KMS-11 (cell line): ENCODE results near the gene ZFYVE28.

Experiments
- H2AFZ ChIP-seq: fragments of 200-600 bp; sonication (generic); 2 replicates; pipeline ENCODE4 v1.6.1; 2016; ENCODE audit warnings: antibody characterized with exemption, mixed run types, low read depth
- H3K27ac ChIP-seq: fragments of 200-600 bp; sonication (generic); 2 replicates; pipeline ENCODE4 v1.6.1; 2016; ENCODE audit warnings: mild to moderate bottlenecking, mixed run types
- H3K27me3 ChIP-seq: fragments of 200-600 bp; sonication (generic); 2 replicates; pipeline ENCODE4 v1.6.1; 2017; ENCODE audit warnings: mild to moderate bottlenecking, low read depth, mixed run types, moderate library complexity; ENCODE audit not compliant: insufficient read depth
- H3K36me3 ChIP-seq: fragments of 200-600 bp; sonication (generic); 2 replicates; pipeline ENCODE4 v1.6.1; 2017; ENCODE audit warnings: mild to moderate bottlenecking, mixed run types; ENCODE audit not compliant: insufficient read depth
- H3K4me1 ChIP-seq: fragments of 200-600 bp; sonication (generic); 2 replicates; pipeline ENCODE4 v1.6.1; 2016; ENCODE audit warnings: mild to moderate bottlenecking, low read depth, mixed run types; ENCODE audit not compliant: poor library complexity, severe bottlenecking
- H3K4me2 ChIP-seq: fragments of 200-600 bp; sonication (generic); 2 replicates; pipeline ENCODE4 v1.7.0; 2016; ENCODE audit warnings: mild to moderate bottlenecking, mixed run types
- H3K4me3 ChIP-seq: fragments of 200-600 bp; sonication (generic); IDR thresholded peaks from 2 replicates; pipeline ENCODE4 v1.6.1; 2017; ENCODE audit warnings: low read depth, low read length, mixed read lengths; ENCODE audit not compliant: insufficient read depth
- H3K79me2 ChIP-seq: fragments of 200-600 bp; sonication (generic); 2 replicates; pipeline ENCODE4 v1.6.1; 2016; ENCODE audit warnings: low read depth, mixed run types; ENCODE audit not compliant: insufficient read depth
- H3K9ac ChIP-seq: fragments of 200-600 bp; sonication (generic); 2 replicates; pipeline ENCODE4 v1.6.1; 2016; ENCODE audit warnings: mild to moderate bottlenecking, mixed run types
- H4K20me1 ChIP-seq: fragments of 200-600 bp; sonication (generic); 2 replicates; pipeline ENCODE4 v1.6.1; 2016; ENCODE audit warnings: mild to moderate bottlenecking, mixed run types; ENCODE audit not compliant: insufficient read depth
- CTCF ChIP-seq: fragments of 200-600 bp; sonication (generic); conservative IDR thresholded peaks from 2 replicates; pipeline ENCODE4 v1.6.1; 2017; ENCODE audit warnings: low read depth, mild to moderate bottlenecking, antibody characterized with exemption, low read length, moderate library complexity, mixed read lengths

Gene ZFYVE28

GRCh38 chr4:2291705-2292645 is 126.5 kb downstream of the ZFYVE28 start:
- H3K4me3 ChIP-seq = no peak overlapping the region
- H4K20me1 ChIP-seq = no peaks in the 10 kb centered on the region
- no peak for TF ChIP-seq CTCF
- H3K27ac ChIP-seq = no peak overlapping the region
- H3K36me3 ChIP-seq = no peaks in the 10 kb centered on the region
- H3K4me2 ChIP-seq = no peak overlapping the region
- no peak overlapping the region for H3K9ac ChIP-seq
- H3K79me2 ChIP-seq = no peaks in the 10 kb centered on the region
- H2AFZ ChIP-seq = no peak overlapping the region
- H3K4me1 ChIP-seq = no peaks in the 10 kb centered on the region
- H3K27me3 ChIP-seq = no peaks in the 10 kb centered on the region

DNA sequence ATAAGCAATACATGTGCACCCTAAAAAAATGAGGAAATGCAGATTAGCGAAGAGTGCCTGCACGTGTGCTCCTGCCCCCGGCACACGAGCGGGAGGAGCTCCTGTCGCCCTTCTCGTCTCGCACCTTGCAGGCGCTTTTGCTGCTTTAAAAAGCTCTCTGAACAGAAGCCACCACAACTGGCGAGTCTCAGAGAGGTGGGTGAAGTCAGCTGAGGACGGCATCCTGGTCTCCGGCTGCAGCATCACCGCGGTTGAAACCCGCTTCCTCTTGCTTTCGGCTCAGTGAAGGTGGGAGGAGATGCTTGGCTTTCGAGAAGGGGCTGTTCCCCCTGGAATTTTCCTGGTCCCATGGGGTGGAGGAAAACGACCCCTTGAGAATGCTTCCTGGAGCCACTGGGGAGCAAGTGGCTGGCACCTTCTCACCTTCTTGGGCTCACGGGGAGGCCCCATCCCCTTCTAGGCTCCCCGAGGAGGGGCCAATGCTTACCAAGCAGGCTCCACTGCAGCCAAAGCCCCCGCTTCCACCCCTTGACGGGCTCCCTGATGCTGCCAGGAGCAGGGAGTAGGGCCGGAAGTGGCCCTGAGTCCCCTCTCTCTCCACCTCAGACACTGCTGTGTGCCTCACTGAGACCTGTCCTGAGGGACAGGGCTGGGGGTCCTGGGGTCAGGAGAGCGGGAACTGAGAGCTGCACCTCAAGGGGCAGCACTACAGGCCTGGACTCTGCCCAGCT is 127.3 kb downstream of the ZFYVE28 start:
- H3K4me2 ChIP-seq = no peak overlapping the region
- no peak overlapping the region for H3K9ac ChIP-seq
- no peak overlapping the region for H3K27ac ChIP-seq
- H3K27me3 ChIP-seq = no peaks in the 10 kb centered on the region
- no peaks in the 10 kb centered on the region for H4K20me1 ChIP-seq
- TF ChIP-seq CTCF = no peak
- no peak overlapping the region for H3K4me3 ChIP-seq
- H3K4me1 ChIP-seq = no peaks in the 10 kb centered on the region
- H3K79me2 ChIP-seq = no peaks in the 10 kb centered on the region
- no peaks in the 10 kb centered on the region for H3K36me3 ChIP-seq
- H2AFZ ChIP-seq = no peak overlapping the region

GRCh38 chr4:2290488-2290887 is 128.0 kb downstream of the ZFYVE28 start:
- H2AFZ ChIP-seq = no peak overlapping the region
- no peaks in the 10 kb centered on the region for H4K20me1 ChIP-seq
- no peaks in the 10 kb centered on the region for H3K4me1 ChIP-seq
- no peaks in the 10 kb centered on the region for H3K79me2 ChIP-seq
- no peak overlapping the region for H3K9ac ChIP-seq
- no peak overlapping the region for H3K4me3 ChIP-seq
- TF ChIP-seq CTCF = no peak
- H3K36me3 ChIP-seq = no peaks in the 10 kb centered on the region
- H3K4me2 ChIP-seq = no peak overlapping the region
- H3K27ac ChIP-seq = no peak overlapping the region
- no peaks in the 10 kb centered on the region for H3K27me3 ChIP-seq

GRCh38 chr4:2289955-2290333 is 128.5 kb downstream of the ZFYVE28 start:
- no peak for TF ChIP-seq CTCF
- H3K27ac ChIP-seq = no peak overlapping the region

More at GRCh38 chr4:2289955-2290333, 128.5 kb downstream of the ZFYVE28 start:
- Histone ChIP-seq H3K9ac (no peak overlapping the region), H3K4me3 (no peak overlapping the region), H3K36me3 (no peaks in the 10 kb centered on the region), H3K4me1 (no peaks in the 10 kb centered on the region), H2AFZ (no peak overlapping the region), H3K4me2 (no peak overlapping the region), H3K27me3 (no peaks in the 10 kb centered on the region), H4K20me1 (no peaks in the 10 kb centered on the region), H3K79me2 (no peaks in the 10 kb centered on the region)
